WTC11 (cell line): ENCODE data around the gene SMKR1. TPM values are rescaled to one million over a fixed set of nuclear protein-coding genes. Genes with fewer than 3 reads are reported as not detected.

Experiments
- ATAC-seq: fragments of 200-7000 bp; cut with Tn5 transposase; 2 replicates; pipeline ENCODE4 v1.10.0; 2021; ENCODE audit warnings: mild to moderate bottlenecking, moderate library complexity
- CTCF ChIA-PET: fragments of 300-600 bp; sonication (Branson Sonifier 250); formaldehyde crosslinking; loops from one replicate; lab custom pipeline; 2021; ENCODE audit warnings: antibody characterized with exemption; lab: Charles Lee
- POLR2A ChIA-PET: fragments of 350-600 bp; sonication (Branson Sonifier 250); formaldehyde crosslinking; loops from one replicate; lab custom pipeline; 2021; ENCODE audit warnings: antibody characterized with exemption; lab: Charles Lee
- DNase-seq: peaks from one replicate; pipeline ENCODE4 v3.0.0; 2021; ENCODE audit warnings: low spot score
- H3K27ac Mint-ChIP-seq: 2 replicates; pipeline ENCODE4 v1.8.0; 2021; ENCODE audit warnings: mixed read lengths
- H3K27me3 Mint-ChIP-seq: 2 replicates; pipeline ENCODE4 v1.8.0; 2021; ENCODE audit warnings: low read depth, mild to moderate bottlenecking, moderate library complexity, mixed read lengths
- H3K36me3 Mint-ChIP-seq: 2 replicates; pipeline ENCODE4 v1.8.0; 2021; ENCODE audit warnings: mixed read lengths
- H3K4me1 Mint-ChIP-seq: 2 replicates; pipeline ENCODE4 v1.8.0; 2022; ENCODE audit warnings: mixed read lengths
- H3K4me3 Mint-ChIP-seq: 2 replicates; pipeline ENCODE4 v1.8.0; 2021; ENCODE audit warnings: mild to moderate bottlenecking, moderate library complexity, mixed read lengths
- H3K9me3 Mint-ChIP-seq: 2 replicates; pipeline ENCODE4 v1.8.0; 2021; ENCODE audit warnings: mixed read lengths
- ATF1 ChIP-seq: sonication (generic); formaldehyde crosslinking; IDR thresholded peaks from 2 replicates; pipeline ENCODE4 v1.8.1; 2023; ENCODE audit warnings: mild to moderate bottlenecking, moderate library complexity, missing genetic modification reagents
- CBFB ChIP-seq: sonication (generic); formaldehyde crosslinking; IDR thresholded peaks from 2 replicates; pipeline ENCODE4 v1.8.1; 2022; ENCODE audit warnings: mild to moderate bottlenecking, low read depth, missing genetic modification reagents
- ELF4 ChIP-seq: sonication (generic); formaldehyde crosslinking; IDR thresholded peaks from 2 replicates; pipeline ENCODE4 v1.8.1; 2022; ENCODE audit warnings: low read depth, mild to moderate bottlenecking, moderate library complexity, missing genetic modification reagents
- EMX1 ChIP-seq: fragments of 250-450 bp; sonication (Bioruptor Pico); IDR thresholded peaks from 2 replicates; pipeline ENCODE4 v1.8.0; 2021; ENCODE audit warnings: mild to moderate bottlenecking
- ESRRA ChIP-seq: sonication (generic); formaldehyde crosslinking; IDR thresholded peaks from 2 replicates; pipeline ENCODE4 v1.8.1; 2022; ENCODE audit warnings: mild to moderate bottlenecking, missing genetic modification reagents, borderline replicate concordance
- NFATC4 ChIP-seq: fragments of 250-450 bp; sonication (Bioruptor Pico); IDR thresholded peaks from 2 replicates; pipeline ENCODE4 v1.9.0; 2021; ENCODE audit warnings: mild to moderate bottlenecking
- NR3C1 ChIP-seq: sonication (generic); formaldehyde crosslinking; conservative IDR thresholded peaks from 2 replicates; pipeline ENCODE4 v1.8.1; 2023; ENCODE audit warnings: low read depth, mild to moderate bottlenecking, missing genetic modification reagents
- PRRX2 ChIP-seq: fragments of 250-450 bp; sonication (Bioruptor Pico); IDR thresholded peaks from 2 replicates; pipeline ENCODE4 v1.8.0; 2021; ENCODE audit warnings: mild to moderate bottlenecking
- TEAD1 ChIP-seq: sonication (generic); formaldehyde crosslinking; IDR thresholded peaks from 2 replicates; pipeline ENCODE4 v1.8.0; 2022; ENCODE audit warnings: mild to moderate bottlenecking, missing genetic modification reagents
- ZNF317 ChIP-seq: sonication (generic); formaldehyde crosslinking; IDR thresholded peaks from 2 replicates; pipeline ENCODE4 v1.8.1; 2023; ENCODE audit warnings: low read depth, mild to moderate bottlenecking, moderate library complexity, missing genetic modification reagents, borderline replicate concordance
- ZNF416 ChIP-seq: fragments of 250-450 bp; sonication (Bioruptor Pico); IDR thresholded peaks from 2 replicates; pipeline ENCODE4 v1.9.0; 2021; ENCODE audit warnings: mild to moderate bottlenecking, inconsistent platforms
- ZNF671 ChIP-seq: fragments of 250-450 bp; sonication (Bioruptor Pico); IDR thresholded peaks from 2 replicates; pipeline ENCODE4 v1.8.0; 2021; ENCODE audit warnings: mild to moderate bottlenecking
- total RNA-seq: library from RNA; stranded (reverse); gene quantifications from 3 replicates; pipeline ENCODE4 v1.2.3, GENCODE V29; 2021
- TF ChIP-seq, protein P1 (sequence below): fragments of 250-450 bp; sonication (Bioruptor Pico); IDR thresholded peaks from 2 replicates; pipeline ENCODE4 v1.9.0; 2021; ENCODE audit warnings: mild to moderate bottlenecking, borderline replicate concordance
- TF ChIP-seq, protein P2 (sequence below): sonication (generic); formaldehyde crosslinking; IDR thresholded peaks from 2 replicates; pipeline ENCODE4 v1.8.0; 2023; ENCODE audit warnings: missing genetic modification reagents, mild to moderate bottlenecking, borderline replicate concordance
- TF ChIP-seq, protein P3 (sequence below): sonication (generic); formaldehyde crosslinking; IDR thresholded peaks from 2 replicates; pipeline ENCODE4 v1.8.1; 2022; ENCODE audit warnings: mild to moderate bottlenecking, missing genetic modification reagents, moderate library complexity, borderline replicate concordance
- TF ChIP-seq, protein P4 (sequence below): sonication (generic); formaldehyde crosslinking; IDR thresholded peaks from 2 replicates; pipeline ENCODE4 v1.8.1; 2023; ENCODE audit warnings: mild to moderate bottlenecking, missing genetic modification reagents, moderate library complexity
- TF ChIP-seq, protein P5 (sequence below): fragments of 250-450 bp; sonication (Bioruptor Pico); IDR thresholded peaks from 2 replicates; pipeline ENCODE4 v2.1.2; 2022; ENCODE audit warnings: mild to moderate bottlenecking, moderate library complexity
- TF ChIP-seq, protein P6 (sequence below): fragments of 250-450 bp; sonication (Bioruptor Pico); IDR thresholded peaks from 2 replicates; pipeline ENCODE4 v1.9.0; 2021; ENCODE audit warnings: moderate library complexity, mild to moderate bottlenecking, inconsistent platforms, borderline replicate concordance
- TF ChIP-seq, protein P7 (sequence below): sonication (generic); formaldehyde crosslinking; IDR thresholded peaks from 2 replicates; pipeline ENCODE4 v1.8.0; 2022; ENCODE audit warnings: mild to moderate bottlenecking, missing genetic modification reagents

The SMKR1 gene
- total RNA-seq, 1 experiment from 2014 or later: 0.50 TPM

DNA sequence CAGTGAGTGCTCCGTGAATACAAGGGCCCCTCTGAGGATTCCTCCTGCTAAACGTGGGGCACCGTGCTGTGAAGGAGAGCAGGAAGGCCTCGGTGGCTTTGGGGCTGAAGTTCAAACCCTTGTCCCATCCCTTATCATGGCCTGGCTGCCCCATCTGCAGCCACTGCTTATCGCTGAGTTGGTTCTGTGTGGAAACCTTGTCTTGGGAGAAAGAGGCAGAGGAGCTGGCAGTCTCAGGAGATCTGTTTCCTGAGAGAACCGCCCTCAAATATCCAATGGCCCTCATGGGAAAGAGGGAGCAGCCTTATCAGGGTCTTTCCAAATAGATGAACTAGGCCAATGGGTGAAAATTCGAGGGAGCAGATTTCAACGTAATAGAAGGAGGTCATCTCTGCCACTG lies 57.2 kb downstream of the SMKR1 start:
- POLR2A ChIA-PET: interaction anchor here (0.7 kb wide), 1 partner anchor 728 kb away, joined by 5 read pairs; no protein-coding TSS in a partner anchor
- Mint-ChIP-seq H3K27me3 (no peaks in the 10 kb centered on the region), H3K9me3 (no peaks in the 10 kb centered on the region), H3K27ac (no peak overlapping the region), H3K36me3 (no peaks in the 10 kb centered on the region), H3K4me1 (peaks cover 29% of the 10 kb centered on the region), H3K4me3 (no peak overlapping the region)
- ATAC-seq: no peak
- CTCF ChIA-PET: interaction anchor here (1.0 kb wide), 1 partner anchor 48 kb away, joined by 3 read pairs; no protein-coding TSS in a partner anchor
- no peak for DNase-seq
- TF ChIP-seq ZNF671 (no peak), ATF1 (CRISPR knock-in tag) (no peak), EMX1 (CRISPR knock-in tag) (no peak), NR3C1 (CRISPR knock-in tag) (no peak), TEAD1 (CRISPR knock-in tag) (no peak), PRRX2 (no peak), ELF4 (no peak), CBFB (CRISPR knock-in tag) (no peak)
- TF ChIP-seq, protein P1, sequence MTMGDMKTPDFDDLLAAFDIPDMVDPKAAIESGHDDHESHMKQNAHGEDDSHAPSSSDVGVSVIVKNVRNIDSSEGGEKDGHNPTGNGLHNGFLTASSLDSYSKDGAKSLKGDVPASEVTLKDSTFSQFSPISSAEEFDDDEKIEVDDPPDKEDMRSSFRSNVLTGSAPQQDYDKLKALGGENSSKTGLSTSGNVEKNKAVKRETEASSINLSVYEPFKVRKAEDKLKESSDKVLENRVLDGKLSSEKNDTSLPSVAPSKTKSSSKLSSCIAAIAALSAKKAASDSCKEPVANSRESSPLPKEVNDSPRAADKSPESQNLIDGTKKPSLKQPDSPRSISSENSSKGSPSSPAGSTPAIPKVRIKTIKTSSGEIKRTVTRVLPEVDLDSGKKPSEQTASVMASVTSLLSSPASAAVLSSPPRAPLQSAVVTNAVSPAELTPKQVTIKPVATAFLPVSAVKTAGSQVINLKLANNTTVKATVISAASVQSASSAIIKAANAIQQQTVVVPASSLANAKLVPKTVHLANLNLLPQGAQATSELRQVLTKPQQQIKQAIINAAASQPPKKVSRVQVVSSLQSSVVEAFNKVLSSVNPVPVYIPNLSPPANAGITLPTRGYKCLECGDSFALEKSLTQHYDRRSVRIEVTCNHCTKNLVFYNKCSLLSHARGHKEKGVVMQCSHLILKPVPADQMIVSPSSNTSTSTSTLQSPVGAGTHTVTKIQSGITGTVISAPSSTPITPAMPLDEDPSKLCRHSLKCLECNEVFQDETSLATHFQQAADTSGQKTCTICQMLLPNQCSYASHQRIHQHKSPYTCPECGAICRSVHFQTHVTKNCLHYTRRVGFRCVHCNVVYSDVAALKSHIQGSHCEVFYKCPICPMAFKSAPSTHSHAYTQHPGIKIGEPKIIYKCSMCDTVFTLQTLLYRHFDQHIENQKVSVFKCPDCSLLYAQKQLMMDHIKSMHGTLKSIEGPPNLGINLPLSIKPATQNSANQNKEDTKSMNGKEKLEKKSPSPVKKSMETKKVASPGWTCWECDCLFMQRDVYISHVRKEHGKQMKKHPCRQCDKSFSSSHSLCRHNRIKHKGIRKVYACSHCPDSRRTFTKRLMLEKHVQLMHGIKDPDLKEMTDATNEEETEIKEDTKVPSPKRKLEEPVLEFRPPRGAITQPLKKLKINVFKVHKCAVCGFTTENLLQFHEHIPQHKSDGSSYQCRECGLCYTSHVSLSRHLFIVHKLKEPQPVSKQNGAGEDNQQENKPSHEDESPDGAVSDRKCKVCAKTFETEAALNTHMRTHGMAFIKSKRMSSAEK: no peak
- TF ChIP-seq, protein P2, sequence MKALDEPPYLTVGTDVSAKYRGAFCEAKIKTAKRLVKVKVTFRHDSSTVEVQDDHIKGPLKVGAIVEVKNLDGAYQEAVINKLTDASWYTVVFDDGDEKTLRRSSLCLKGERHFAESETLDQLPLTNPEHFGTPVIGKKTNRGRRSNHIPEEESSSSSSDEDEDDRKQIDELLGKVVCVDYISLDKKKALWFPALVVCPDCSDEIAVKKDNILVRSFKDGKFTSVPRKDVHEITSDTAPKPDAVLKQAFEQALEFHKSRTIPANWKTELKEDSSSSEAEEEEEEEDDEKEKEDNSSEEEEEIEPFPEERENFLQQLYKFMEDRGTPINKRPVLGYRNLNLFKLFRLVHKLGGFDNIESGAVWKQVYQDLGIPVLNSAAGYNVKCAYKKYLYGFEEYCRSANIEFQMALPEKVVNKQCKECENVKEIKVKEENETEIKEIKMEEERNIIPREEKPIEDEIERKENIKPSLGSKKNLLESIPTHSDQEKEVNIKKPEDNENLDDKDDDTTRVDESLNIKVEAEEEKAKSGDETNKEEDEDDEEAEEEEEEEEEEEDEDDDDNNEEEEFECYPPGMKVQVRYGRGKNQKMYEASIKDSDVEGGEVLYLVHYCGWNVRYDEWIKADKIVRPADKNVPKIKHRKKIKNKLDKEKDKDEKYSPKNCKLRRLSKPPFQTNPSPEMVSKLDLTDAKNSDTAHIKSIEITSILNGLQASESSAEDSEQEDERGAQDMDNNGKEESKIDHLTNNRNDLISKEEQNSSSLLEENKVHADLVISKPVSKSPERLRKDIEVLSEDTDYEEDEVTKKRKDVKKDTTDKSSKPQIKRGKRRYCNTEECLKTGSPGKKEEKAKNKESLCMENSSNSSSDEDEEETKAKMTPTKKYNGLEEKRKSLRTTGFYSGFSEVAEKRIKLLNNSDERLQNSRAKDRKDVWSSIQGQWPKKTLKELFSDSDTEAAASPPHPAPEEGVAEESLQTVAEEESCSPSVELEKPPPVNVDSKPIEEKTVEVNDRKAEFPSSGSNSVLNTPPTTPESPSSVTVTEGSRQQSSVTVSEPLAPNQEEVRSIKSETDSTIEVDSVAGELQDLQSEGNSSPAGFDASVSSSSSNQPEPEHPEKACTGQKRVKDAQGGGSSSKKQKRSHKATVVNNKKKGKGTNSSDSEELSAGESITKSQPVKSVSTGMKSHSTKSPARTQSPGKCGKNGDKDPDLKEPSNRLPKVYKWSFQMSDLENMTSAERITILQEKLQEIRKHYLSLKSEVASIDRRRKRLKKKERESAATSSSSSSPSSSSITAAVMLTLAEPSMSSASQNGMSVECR: no peak
- TF ChIP-seq, protein P3, sequence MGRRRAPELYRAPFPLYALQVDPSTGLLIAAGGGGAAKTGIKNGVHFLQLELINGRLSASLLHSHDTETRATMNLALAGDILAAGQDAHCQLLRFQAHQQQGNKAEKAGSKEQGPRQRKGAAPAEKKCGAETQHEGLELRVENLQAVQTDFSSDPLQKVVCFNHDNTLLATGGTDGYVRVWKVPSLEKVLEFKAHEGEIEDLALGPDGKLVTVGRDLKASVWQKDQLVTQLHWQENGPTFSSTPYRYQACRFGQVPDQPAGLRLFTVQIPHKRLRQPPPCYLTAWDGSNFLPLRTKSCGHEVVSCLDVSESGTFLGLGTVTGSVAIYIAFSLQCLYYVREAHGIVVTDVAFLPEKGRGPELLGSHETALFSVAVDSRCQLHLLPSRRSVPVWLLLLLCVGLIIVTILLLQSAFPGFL (CRISPR knock-in tag): no peak
- TF ChIP-seq, protein P4, sequence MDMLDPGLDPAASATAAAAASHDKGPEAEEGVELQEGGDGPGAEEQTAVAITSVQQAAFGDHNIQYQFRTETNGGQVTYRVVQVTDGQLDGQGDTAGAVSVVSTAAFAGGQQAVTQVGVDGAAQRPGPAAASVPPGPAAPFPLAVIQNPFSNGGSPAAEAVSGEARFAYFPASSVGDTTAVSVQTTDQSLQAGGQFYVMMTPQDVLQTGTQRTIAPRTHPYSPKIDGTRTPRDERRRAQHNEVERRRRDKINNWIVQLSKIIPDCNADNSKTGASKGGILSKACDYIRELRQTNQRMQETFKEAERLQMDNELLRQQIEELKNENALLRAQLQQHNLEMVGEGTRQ (CRISPR knock-in tag): no peak
- TF ChIP-seq, protein P5, sequence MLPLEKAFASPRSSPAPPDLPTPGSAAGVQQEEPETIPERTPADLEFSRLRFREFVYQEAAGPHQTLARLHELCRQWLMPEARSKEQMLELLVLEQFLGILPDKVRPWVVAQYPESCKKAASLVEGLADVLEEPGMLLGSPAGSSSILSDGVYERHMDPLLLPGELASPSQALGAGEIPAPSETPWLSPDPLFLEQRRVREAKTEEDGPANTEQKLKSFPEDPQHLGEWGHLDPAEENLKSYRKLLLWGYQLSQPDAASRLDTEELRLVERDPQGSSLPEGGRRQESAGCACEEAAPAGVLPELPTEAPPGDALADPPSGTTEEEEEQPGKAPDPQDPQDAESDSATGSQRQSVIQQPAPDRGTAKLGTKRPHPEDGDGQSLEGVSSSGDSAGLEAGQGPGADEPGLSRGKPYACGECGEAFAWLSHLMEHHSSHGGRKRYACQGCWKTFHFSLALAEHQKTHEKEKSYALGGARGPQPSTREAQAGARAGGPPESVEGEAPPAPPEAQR (CRISPR knock-in tag): no peak

DNA sequence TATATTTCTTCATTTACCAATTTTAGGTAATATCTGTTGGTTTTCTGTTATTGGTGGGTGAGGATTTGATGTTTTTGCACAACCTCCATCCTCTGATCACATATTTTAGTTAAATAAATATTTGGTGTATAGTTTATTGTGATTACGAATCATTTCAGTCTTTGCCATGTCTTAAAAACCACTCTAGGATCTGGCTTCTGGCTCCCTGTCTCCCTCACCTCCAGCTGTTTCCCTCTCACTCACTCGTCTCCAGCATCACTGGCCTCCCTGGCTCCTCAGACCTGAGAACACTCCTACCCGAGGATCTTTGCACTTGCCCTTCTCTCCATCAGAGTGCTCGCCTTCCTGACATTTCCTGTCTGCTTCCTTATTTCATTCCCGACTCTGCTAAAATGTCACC lies 58.5 kb downstream of the SMKR1 start:
- no peak overlapping the region for H3K4me3 Mint-ChIP-seq
- no peak for DNase-seq
- no peaks in the 10 kb centered on the region for H3K36me3 Mint-ChIP-seq
- CTCF ChIA-PET: no interaction called here
- POLR2A ChIA-PET: interaction anchor here (1.0 kb wide), 1 partner anchor 15 kb away, joined by 4 read pairs; no protein-coding TSS in a partner anchor
- H3K9me3 Mint-ChIP-seq: no peaks in the 10 kb centered on the region
- no peak overlapping the region for H3K27ac Mint-ChIP-seq
- H3K27me3 Mint-ChIP-seq: no peaks in the 10 kb centered on the region
- peaks cover 29% of the 10 kb centered on the region for H3K4me1 Mint-ChIP-seq
- no peak for ATAC-seq
- TF ChIP-seq ZNF416 (CRISPR knock-in tag) (no peak), TEAD1 (CRISPR knock-in tag) (no peak), NFATC4 (no peak), ZNF317 (no peak), ESRRA (CRISPR knock-in tag) (no peak)
- TF ChIP-seq, protein P6, sequence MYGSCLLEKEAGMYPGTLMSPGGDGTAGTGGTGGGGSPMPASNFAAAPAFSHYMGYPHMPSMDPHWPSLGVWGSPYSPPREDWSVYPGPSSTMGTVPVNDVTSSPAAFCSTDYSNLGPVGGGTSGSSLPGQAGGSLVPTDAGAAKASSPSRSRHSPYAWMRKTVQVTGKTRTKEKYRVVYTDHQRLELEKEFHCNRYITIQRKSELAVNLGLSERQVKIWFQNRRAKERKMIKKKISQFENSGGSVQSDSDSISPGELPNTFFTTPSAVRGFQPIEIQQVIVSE (CRISPR knock-in tag): no peak
- TF ChIP-seq, protein P7, sequence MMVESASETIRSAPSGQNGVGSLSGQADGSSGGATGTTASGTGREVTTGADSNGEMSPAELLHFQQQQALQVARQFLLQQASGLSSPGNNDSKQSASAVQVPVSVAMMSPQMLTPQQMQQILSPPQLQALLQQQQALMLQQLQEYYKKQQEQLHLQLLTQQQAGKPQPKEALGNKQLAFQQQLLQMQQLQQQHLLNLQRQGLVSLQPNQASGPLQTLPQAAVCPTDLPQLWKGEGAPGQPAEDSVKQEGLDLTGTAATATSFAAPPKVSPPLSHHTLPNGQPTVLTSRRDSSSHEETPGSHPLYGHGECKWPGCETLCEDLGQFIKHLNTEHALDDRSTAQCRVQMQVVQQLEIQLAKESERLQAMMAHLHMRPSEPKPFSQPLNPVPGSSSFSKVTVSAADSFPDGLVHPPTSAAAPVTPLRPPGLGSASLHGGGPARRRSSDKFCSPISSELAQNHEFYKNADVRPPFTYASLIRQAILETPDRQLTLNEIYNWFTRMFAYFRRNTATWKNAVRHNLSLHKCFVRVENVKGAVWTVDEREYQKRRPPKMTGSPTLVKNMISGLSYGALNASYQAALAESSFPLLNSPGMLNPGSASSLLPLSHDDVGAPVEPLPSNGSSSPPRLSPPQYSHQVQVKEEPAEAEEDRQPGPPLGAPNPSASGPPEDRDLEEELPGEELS (CRISPR knock-in tag): no peak
